NCI-H1092 (cell line): ENCODE data around the gene PCDH9.

Experiments
- DNase-seq: peaks from one replicate; lab custom pipeline; 2025; lab: John Stamatoyannopoulos, UW

The PCDH9 gene

DNA sequence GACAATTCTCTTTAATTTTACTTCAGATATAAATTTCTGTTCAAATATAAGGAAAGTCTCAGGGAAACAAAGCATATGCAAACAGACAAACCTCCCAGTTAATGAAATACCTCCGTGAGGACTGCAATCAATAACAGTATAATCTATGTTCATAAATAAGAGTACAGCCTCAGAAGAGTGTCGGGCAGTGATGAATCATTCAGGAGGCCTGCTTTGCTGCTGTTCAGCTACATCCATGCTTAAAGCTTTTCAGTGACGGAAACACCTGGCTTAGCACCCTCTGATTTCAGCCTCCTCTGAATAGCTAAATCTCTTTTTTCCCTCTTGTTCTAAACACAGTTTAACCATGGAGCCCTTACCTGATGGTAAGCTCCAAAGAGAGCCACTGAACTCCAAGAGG, 69.0 kb downstream of the PCDH9 start:
- DNase-seq = no peak

DNA sequence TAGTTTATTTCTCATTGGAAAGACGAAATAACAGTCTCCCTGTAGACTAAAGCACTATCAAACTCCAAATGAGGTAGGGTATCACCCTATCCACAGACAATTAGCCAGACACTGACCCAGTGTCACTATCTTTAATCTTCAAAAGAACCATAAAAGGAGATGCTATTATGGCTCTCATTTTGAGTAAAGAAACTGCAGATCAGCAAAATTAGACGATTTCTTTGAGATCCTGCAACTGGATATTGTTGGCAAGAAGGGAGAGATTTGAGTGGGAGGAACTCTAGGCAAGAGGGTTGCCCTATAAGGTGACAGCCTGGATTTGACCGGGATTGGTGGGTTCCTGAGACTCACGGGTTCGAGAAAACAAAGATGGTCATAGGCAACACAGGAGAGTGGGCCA, 71.2 kb downstream of the PCDH9 start:
- DNase-seq = no peak

DNA sequence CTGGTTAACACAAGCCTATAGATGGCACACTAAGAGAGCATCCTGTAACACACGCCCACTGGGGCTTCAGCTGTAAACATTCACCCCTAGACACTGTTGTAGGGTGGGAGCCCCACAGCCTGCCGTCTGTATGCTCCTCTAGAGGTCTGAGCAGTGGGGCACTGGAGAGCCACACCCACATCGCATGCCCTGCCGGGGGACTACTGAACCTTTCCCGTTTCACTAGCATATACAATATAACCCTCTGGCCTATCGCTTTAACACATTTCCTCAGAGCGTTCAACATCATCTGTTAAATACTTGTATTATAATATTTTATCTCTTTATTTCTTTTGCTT, 73.4 kb downstream of the PCDH9 start:
- DNase-seq = no peak

DNA sequence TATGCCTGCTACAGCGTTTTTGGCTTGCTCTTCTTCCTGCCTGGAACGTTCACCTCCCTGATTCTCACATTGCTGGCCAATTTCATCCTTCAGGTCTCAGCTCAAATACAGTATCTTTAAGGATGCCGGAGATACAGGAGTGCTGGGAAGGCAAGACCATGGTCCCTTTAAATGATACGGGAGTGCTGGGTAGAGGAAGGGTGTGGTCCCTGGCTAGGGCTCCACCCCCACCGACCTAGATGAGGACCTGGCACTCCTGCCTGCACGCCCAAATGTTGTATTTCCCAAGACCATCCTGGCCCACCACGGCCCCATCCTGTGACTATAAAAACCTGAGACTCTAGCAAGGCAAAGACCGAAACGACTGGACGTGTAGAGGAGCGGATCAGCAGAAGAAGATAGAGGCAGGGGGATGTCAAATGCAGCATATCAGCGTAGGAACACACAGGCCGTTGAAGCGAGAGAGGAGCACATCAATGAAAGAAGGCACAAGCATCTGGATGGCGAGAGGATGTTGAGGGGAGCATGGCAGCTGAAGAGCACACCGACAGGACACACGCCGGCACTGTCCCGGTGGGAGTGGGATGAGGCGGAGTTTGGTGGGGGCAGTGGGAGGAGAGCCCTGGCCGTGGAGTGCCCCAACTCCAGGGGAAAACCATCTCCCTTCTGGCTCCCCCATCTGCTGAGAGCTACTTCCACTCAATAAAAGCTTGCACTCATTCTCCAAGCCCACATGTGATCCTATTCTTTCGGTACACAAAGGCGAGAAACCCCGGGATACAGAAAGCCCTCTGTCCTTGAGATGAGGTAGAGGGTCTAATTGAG, 74.0 kb downstream of the PCDH9 start:
- no peak for DNase-seq

DNA sequence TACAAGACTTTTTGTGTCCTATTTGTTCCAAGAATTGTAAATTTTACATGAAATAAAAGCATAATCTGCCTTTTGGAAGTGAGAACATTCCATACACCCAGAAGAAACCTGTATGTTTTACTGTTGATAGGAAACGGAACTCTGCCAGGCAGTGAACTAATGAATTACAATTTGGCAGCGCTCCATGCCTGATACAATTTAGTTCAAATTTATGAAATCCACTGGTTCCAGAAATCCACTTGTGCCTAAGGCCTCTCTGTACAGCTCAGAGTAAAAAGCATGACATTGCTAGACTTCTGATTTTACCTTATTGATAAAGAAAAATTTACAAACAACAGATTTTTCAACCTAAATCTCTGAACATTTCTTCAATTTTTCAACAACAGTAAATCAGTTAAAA, 78.1 kb downstream of the PCDH9 start:
- DNase-seq = no peak

DNA sequence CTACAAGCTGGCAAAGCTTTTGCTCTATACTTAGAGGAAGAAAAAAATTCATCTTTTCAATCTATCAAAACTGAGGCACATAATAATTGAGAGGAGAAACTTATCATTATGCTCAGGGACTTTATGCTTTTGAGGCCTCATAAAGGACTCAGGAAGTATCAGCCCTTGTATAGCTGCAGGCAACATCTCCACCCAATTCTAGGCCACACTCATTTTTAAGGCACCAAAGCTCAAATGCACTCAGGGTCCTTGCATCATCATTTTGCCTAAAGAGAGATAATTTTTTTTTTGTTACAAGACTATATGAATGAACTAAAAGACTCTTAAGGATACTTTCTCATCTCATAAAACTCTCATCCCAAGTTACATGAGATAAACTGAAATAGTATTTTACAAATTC, 78.5 kb downstream of the PCDH9 start:
- no peak for DNase-seq

DNA sequence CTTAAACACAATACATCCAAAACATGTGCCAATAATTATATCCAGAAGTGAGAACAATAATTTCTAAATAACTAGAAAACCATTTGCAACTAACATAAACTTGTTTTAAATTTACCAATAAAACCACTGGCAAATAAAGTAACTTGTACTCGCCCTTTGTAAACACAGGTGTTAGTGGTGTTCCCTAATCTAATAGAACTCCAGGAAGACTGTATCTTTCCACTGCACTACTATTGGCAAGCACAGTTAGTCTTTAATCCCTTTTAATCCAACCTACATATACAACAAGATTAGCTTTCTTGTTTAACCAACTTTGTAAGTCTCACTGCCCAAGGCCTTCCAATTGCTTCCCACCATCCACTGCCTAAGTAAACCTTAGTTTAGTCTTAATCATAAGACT, 79.5 kb downstream of the PCDH9 start:
- DNase-seq = no peak

DNA sequence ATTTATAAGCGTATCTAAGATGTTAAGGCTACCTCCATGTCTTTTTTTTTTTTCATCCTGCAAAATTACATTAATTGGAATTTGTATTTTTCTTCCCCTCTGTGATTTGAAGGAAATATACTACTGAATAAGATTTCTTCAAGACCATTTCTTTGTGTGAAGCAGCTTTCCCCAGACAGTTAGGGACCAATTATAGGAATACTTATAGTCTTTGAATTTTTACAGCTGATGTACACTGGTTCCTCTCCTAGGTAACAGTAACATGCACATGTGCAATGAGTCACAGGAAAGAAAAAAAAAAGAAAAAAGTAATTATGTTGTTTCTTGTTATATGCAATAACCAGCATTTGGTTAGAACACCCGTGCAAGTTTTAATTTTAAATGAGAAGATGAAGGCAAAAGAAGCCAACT, 82.0 kb downstream of the PCDH9 start:
- DNase-seq = no peak

DNA sequence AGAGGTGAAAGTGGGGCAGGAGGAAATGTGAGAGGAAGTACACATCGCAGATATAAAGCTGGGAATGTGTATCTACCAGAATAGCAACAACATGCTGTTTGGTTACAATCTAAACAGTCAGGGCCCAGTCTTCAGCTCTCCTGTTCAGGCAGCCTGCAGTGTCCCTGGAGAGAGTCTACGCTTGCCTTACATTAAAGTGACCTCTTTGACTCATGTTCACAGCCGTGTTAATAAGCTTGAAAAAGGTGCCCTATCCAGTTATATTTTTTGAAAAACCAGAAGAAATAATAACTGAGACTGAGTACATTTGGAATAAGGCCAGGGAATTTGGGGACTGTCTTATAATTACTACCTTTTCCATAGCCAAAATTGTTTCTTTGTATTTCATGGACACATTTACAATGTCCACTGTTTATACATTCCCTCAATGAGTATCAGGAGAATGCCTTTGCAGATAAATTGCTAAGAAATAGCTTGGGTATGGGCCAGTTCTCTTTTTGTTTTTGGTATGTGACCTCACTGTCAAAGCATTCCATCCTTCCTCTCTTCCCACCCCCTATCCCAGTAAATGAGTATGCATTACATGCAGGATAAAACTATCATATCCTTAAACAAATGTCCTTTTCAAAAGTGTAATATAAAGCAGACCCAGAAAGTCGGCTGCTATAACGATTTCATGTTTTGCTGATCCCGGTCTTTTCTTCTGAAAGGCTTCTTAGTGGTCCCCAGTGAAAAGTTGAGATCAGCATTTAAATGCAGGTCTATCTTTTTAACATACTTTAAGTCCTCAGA, 82.6 kb downstream of the PCDH9 start:
- no peak for DNase-seq

DNA sequence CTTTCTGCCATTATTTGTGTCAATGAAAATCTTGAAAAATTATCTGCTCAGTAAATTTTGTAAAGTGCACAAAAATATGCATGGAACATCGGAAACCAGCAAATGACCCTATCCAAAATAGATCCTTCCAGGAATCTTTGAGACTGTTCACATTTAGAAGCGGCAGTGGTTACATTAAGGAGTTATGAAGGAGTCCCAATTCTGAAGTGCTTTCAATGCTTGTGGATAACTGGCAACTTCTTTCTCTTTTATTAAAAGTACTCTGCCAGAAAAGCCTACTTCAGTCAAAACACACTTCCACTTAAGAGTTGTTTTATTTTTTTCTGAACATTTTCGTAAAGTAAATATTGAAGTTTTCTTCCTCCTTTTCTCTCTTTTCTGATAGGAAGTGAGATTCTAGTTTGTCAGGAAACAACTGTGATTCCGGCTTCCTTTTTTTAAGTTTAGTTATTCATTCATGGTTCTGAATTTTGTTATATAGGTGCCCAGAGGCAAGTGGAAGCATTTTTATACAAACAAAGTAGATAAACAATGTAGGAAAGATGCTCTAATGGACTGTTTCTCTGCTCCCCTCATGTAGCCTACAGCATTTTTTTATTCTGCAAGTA, 83.5 kb downstream of the PCDH9 start:
- DNase-seq = no peak

DNA sequence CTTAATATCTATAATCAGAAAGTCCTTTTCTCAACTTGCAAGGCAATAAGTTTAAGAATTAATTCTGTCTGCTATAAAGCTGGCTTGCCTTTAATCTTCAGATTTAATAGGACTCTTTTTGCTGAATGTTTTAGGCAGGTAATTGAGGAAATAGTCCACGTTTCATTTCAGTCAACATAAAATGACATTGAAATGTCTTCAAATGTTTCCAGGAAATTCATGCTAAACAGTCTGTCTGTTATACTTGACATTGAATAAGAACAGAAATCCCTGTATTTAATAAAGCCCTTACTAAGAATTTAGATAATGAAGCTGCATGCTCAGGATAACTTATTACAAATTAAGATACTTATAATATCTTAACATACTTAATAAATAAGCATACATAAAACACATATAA, 84.2 kb downstream of the PCDH9 start:
- DNase-seq = no peak

DNA sequence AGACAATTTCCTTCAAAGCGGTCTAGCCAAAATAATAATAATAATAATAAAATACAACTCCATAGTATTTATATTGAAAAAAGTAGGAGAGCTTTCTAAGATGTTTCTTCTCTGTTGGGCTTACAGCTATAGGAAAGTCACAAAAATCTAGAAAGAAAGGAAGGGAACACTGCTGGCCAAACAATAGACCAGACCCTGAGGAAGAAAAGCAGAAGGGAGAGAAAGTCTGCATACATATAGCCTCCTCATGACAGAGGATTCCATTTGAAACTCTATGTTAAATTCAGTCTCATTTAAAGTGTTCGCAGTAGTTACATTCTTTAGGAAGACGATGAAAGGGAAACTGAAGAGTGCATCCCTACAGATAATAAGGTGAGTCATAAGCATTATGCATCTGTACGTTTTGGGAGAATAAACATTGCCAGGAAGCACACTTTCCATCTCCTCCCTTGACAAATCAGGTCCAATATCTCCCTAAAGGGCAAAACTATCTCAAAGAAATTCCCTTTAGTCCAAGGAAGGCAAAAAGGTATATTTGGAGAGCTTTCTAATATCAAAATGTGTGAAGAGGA, 86.5 kb downstream of the PCDH9 start:
- no peak for DNase-seq

DNA sequence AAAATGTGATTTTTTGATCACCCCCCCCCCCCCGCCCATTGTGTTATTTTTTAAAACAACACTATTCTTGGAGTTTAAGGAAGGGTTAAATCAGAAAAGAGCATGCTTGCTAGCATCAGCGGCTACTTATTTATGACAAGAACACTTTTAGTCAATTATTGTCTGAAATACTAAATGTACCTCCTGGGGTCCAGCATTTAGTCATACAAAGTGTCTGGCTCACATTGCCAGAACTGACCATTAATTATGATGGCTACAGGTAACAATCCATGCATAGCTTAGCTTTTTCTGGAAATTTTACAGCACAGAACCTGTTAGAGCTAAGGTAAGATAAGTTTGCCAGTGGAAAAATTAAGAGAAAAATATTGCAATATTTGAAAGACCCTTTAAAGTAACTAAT, 90.1 kb downstream of the PCDH9 start:
- DNase-seq = no peak

DNA sequence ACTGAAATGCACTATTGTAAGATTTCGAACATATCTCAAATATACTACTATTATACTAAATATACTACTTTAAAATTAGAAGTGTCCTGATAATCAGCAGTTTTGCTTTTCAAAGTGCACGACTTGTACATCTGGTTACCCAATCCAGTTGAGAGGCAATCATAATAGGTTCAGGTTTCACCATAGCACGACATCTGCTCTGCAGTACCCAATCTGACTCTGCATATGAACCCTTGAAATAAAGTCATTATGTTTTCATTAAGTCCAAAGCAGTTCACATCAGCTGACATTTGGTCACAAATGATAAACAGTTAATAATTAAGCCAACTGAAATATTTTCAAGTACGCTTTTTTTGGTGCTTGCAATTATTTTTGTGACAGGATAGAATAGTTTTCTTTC, 90.6 kb downstream of the PCDH9 start:
- peak; percentile 18 for DNase-seq

DNA sequence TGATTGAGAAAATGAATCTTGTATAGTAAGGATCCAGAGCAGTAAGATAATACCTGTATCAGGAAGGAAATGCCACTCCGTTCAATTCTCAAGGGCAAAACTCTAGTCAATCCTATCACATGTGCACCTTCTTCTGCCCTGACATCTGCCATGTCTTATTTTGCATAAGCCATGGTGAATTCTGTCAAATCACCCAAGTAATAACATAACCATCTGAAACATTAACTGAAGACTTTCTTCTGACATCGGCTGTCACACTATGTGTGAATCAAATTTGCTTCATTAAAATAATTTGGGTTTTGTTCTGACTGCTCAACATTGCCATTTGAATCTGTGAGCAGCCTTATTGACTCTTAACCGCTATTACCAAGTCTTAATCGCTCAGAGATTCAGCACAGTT, 91.2 kb downstream of the PCDH9 start:
- no peak for DNase-seq

DNA sequence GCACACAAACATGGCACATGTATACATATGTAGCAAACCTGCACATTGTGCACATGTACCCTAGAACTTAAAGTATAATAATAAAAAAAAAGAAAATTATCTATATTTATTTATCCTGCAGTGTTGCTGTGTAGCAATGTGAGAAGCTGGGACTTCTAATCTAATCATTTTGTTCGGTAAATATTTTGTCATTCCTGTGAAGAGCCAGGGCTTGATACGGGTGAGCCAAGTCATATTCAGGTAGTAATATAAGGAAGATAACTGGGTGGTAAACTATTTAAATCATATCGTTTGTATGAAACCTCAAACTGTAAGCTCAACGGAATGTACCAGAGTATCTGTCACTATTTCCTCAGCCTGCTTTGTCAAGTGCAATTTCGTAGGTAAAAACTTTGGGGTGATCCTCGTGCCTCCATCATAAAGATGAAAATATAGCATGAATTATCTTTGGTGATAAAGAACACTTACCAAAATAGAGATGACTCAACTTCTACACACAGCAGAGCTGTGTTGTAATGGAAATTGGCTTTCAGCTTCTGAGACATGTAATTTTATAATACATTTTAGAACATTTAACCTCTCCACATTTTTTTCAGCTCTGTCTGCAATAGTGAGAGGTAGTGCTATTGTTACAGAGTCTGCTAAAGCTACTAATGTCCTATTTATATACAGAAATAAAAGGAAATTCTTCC, 92.9 kb downstream of the PCDH9 start:
- DNase-seq = no peak

DNA sequence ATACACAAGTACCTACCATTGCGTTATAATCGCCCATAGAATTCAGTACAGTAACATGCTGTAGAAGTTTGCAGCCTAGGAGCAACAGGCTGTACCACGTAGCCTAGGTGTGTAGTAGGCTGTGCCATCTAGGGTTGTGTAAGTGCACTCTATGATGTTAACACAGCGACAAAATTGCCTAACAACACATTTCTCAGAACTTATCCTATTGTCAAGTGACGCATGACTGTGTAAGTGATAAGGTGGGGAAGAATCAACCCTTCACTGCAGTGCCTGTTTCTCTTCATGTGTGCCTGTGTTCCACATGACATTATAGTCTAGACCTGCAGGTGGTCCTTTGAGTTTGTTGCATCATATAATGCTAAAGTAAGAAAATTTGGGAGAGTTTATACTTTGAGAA, 94.0 kb downstream of the PCDH9 start:
- DNase-seq = no peak

DNA sequence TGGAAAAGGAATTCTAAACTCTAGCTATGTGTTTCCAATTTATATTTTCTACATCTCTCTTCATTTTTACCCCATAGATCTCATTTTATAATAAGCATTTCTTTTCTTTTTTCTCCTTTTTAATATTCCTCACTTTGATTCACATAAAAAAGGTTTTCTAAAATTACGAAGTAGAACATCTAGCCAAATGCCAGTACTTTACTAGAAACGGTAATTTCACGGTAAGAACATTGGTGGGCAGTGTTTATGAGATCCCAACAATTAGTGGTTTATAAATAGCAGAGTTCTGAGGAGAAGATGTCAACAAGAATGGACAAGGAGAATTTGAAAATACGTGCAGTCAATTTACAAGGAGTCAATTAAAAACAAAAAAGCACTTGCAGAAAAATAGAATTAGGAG, 94.8 kb downstream of the PCDH9 start:
- DNase-seq = no peak

DNA sequence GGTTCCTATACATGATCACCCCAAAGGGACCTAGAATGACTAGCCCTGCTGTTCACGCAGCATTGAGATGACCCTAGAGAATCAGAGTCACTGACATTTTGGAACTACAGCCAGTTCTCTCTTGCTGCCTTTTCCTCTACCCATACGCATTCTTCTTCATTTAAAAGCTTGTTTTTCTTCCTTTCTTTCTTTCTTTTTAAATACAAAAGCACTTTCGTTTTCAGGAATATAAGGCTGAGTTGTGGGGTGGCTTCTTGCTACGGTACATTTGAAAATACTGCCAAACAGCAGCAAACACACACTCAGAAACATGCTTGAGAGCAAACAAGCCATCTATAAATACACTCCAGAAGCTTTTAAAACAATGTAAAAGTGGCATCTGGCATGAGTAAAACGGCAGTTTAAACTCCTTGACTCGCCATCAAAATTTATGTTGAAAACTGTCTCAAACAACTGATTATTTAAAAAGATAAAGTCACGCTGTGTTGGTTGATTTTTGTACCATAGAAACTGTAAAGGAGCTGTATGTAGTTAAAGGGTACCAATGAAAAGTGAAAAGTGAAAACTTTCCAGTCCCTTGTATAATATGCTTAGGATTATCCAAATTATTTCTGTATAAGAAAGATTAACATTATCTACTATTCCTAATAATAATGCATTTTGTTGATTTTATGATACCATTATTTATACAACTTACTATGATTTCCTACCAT, 95.6 kb downstream of the PCDH9 start:
- peak; percentile 22 for DNase-seq

DNA sequence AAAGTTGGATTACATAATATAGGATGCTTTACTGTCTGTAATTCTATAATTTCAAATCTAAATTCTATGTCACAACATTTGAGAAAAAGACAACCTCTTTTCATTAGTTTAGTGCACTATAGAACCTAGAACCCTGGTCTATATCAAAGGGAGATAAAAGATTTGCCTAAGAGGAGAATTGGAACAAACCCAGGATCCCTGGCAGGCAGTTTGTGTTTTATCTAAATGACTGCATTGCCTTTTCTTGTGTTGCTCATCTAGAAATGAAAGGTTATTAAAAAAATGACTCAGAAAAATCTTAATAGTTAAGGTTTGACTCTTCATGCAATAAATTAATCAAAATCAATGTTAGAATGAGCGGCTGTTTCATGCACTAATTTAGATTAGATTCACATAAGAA, 96.7 kb downstream of the PCDH9 start:
- DNase-seq = no peak

DNA sequence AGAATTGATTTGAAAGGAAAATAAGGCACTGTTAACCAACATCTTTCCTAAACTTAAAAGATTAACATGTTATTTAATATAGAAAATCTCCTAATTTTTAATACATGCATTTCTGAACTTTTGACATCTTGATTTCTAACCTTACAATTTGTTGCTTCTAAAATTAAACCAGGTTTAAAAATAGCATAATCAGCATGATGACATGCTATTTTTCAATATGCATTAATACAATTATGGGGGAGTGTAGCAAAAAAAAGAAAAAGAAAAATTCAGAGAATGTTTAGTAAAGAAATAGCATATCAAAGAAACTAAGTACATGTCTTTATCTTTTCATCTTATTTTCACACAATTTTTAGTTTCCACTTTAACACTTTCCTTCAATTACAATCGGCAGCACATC, 98.7 kb downstream of the PCDH9 start:
- DNase-seq = no peak

DNA sequence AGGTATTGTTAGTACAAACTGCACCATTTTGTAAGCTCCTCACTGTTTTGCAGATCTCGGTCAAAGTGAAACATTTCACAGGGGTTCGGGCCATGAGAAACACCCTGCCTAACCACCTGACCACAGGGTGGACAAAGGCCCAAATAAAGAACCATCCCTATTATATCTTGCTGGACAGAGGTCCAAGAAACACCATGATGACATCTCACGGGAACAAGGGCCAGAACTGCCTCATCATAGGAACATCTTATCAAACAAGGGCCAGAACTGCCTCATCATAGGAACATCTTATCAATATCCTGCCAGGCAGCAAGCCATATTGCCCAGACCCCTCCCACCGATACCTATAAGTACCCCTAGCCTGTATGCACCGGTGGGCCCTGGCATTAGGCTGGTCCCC, 99.7 kb downstream of the PCDH9 start:
- DNase-seq = no peak
